Astrocyte (in vitro differentiated cells and primary cell): ENCODE data around the gene AP2S1. TPM values are rescaled to one million over a fixed set of nuclear protein-coding genes. Genes with fewer than 3 reads are reported as not detected.

Experiments used
- DNase-seq: peaks from one replicate; pipeline ENCODE4 v3.0.0-alpha.2; 2010; ENCODE audit warnings: low read depth
- FAIRE-seq: peaks from 2 replicates; lab custom pipeline; 2011; peaks lifted over from hg19 to GRCh38; lab: Jason Lieb, UNC
- H2AFZ ChIP-seq: 2 replicates; pipeline ENCODE4 v1.6.0; 2012; ENCODE audit warnings: low read depth, low read length, inconsistent platforms
- H3K27ac ChIP-seq: 2 replicates; pipeline ENCODE4 v1.5.1; 2011; ENCODE audit warnings: low read depth, low read length, inconsistent platforms
- H3K27me3 ChIP-seq: 2 replicates; pipeline ENCODE4 v1.6.0; 2011; ENCODE audit warnings: low read length, inconsistent platforms; ENCODE audit not compliant: insufficient read depth
- H3K36me3 ChIP-seq: 2 replicates; pipeline ENCODE4 v1.5.1; 2011; ENCODE audit warnings: low read length, inconsistent platforms; ENCODE audit not compliant: insufficient read depth
- H3K4me1 ChIP-seq: 2 replicates; pipeline ENCODE4 v1.5.1; 2011; ENCODE audit warnings: low read length, inconsistent platforms; ENCODE audit not compliant: insufficient read depth
- H3K4me2 ChIP-seq: 2 replicates; pipeline ENCODE4 v1.6.0; 2012; ENCODE audit warnings: low read length, inconsistent platforms
- H3K4me3 ChIP-seq: 2 replicates; pipeline ENCODE4 v1.5.1; 2011; ENCODE audit warnings: low read depth, mild to moderate bottlenecking, low read length, inconsistent platforms; ENCODE audit not compliant: insufficient read depth
- H3K79me2 ChIP-seq: 2 replicates; pipeline ENCODE4 v1.6.0; 2012; ENCODE audit warnings: mild to moderate bottlenecking, low read length, inconsistent platforms; ENCODE audit not compliant: insufficient read depth
- H3K9ac ChIP-seq: 2 replicates; pipeline ENCODE4 v1.6.0; 2012; ENCODE audit warnings: mild to moderate bottlenecking, low read length, inconsistent platforms
- H3K9me3 ChIP-seq: 2 replicates; pipeline ENCODE4 v1.5.1; 2012; ENCODE audit warnings: low read depth, mild to moderate bottlenecking, low read length, inconsistent platforms; ENCODE audit not compliant: insufficient read depth
- H4K20me1 ChIP-seq: 2 replicates; pipeline ENCODE4 v1.6.0; 2012; ENCODE audit warnings: low read length, inconsistent platforms; ENCODE audit not compliant: insufficient read depth
- H3K27ac Mint-ChIP-seq: one replicate; pipeline ENCODE4 v1.8.0; 2021; ENCODE audit warnings: mild to moderate bottlenecking, mixed read lengths; ENCODE audit not compliant: unreplicated experiment
- H3K27me3 Mint-ChIP-seq: one replicate; pipeline ENCODE4 v1.8.0; 2021; ENCODE audit warnings: low read depth, mixed read lengths; ENCODE audit not compliant: unreplicated experiment
- H3K36me3 Mint-ChIP-seq: one replicate; pipeline ENCODE4 v1.8.0; 2021; ENCODE audit warnings: low read depth, mixed read lengths; ENCODE audit not compliant: unreplicated experiment
- H3K4me1 Mint-ChIP-seq: one replicate; pipeline ENCODE4 v1.8.0; 2021; ENCODE audit warnings: low read depth, mixed read lengths; ENCODE audit not compliant: unreplicated experiment
- H3K4me3 Mint-ChIP-seq: one replicate; pipeline ENCODE4 v1.8.0; 2021; ENCODE audit warnings: mild to moderate bottlenecking, moderate library complexity, mixed read lengths; ENCODE audit not compliant: unreplicated experiment
- H3K9me3 Mint-ChIP-seq: one replicate; pipeline ENCODE4 v1.8.0; 2021; ENCODE audit warnings: mild to moderate bottlenecking, mixed read lengths; ENCODE audit not compliant: unreplicated experiment
- EZH2 ChIP-seq: IDR thresholded peaks from 2 replicates; pipeline ENCODE4 v1.6.1; 2012; ENCODE audit warnings: mild to moderate bottlenecking, low read length, inconsistent platforms; ENCODE audit not compliant: insufficient read depth
- total RNA-seq: library from RNA; stranded (reverse); gene quantifications from 2 replicates; pipeline ENCODE4 v1.2.1, GENCODE V29; 2021
- TF ChIP-seq, protein P1 (sequence below): IDR thresholded peaks from 2 replicates; pipeline ENCODE4 v1.5.1; 2011; ENCODE audit warnings: low read depth, mild to moderate bottlenecking, inconsistent platforms, low read length, moderate library complexity; ENCODE audit not compliant: insufficient read depth

The AP2S1 gene
- total RNA-seq, 1 donor from 2014 or later: 278 TPM

DNA sequence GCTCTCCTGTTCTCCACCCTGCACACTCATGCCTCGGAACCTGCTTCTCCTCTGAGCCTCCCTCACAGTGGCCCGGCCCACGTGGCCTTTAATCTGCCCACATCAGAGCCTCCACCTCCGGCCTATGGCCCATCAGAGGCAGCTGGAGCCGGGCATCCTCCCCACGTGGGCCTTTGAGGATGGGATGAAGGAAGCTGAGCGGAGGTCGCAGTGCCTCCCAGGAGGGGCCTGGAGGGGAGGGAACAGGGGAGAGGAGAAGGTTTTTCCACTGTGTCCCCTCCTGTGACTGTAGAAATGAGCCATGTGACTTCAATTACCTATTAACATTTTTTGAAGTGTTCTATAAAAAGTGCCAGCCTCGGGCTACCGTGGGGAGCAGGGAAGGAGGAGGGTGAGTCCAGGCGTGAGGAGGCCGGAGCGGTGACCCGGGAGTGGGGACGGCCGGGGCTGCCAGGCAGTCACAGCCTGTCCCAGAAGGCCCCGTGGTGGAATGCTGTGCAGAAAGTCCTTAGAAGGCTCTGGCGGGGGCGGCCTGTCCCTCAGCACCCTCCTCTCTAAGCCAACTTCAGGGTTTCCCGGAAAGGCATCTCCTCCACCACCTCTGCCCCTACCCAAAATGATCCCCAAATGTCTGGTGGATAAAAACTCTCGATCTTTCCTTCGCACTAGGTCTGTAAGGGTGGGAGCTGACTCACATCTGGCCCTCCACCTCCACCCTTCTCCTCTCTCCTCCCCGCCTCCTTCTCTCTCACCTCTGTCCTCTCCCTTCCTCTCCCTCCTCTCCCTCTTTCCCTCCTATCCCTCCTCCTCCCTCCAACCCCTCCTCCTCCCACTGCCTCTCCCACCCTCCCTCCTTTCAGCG, 37.4 kb downstream of the AP2S1 start:
- Histone ChIP-seq H3K9ac (no peak overlapping the region), H3K4me1 (peaks cover 7% of the 10 kb centered on the region), H3K27ac (no peak overlapping the region), H3K4me2 (peak overlapping the region; percentile 39), H3K4me3 (no peak overlapping the region), H3K9me3 (no peaks in the 10 kb centered on the region), H3K27me3 (no peaks in the 10 kb centered on the region), H4K20me1 (no peaks in the 10 kb centered on the region), H3K79me2 (no peaks in the 10 kb centered on the region), H3K36me3 (no peaks in the 10 kb centered on the region), H2AFZ (peak overlapping the region; percentile 25)
- Mint-ChIP-seq H3K27ac (no peak overlapping the region), H3K4me3 (no peak overlapping the region), H3K36me3 (peaks cover 2% of the 10 kb centered on the region), H3K27me3 (peaks cover 6% of the 10 kb centered on the region), H3K9me3 (no peaks in the 10 kb centered on the region), H3K4me1 (peaks cover 7% of the 10 kb centered on the region)
- no peak for DNase-seq
- TF ChIP-seq, protein P1, sequence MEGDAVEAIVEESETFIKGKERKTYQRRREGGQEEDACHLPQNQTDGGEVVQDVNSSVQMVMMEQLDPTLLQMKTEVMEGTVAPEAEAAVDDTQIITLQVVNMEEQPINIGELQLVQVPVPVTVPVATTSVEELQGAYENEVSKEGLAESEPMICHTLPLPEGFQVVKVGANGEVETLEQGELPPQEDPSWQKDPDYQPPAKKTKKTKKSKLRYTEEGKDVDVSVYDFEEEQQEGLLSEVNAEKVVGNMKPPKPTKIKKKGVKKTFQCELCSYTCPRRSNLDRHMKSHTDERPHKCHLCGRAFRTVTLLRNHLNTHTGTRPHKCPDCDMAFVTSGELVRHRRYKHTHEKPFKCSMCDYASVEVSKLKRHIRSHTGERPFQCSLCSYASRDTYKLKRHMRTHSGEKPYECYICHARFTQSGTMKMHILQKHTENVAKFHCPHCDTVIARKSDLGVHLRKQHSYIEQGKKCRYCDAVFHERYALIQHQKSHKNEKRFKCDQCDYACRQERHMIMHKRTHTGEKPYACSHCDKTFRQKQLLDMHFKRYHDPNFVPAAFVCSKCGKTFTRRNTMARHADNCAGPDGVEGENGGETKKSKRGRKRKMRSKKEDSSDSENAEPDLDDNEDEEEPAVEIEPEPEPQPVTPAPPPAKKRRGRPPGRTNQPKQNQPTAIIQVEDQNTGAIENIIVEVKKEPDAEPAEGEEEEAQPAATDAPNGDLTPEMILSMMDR: no peak
- no peak for TF ChIP-seq EZH2
- no peak for FAIRE-seq

DNA sequence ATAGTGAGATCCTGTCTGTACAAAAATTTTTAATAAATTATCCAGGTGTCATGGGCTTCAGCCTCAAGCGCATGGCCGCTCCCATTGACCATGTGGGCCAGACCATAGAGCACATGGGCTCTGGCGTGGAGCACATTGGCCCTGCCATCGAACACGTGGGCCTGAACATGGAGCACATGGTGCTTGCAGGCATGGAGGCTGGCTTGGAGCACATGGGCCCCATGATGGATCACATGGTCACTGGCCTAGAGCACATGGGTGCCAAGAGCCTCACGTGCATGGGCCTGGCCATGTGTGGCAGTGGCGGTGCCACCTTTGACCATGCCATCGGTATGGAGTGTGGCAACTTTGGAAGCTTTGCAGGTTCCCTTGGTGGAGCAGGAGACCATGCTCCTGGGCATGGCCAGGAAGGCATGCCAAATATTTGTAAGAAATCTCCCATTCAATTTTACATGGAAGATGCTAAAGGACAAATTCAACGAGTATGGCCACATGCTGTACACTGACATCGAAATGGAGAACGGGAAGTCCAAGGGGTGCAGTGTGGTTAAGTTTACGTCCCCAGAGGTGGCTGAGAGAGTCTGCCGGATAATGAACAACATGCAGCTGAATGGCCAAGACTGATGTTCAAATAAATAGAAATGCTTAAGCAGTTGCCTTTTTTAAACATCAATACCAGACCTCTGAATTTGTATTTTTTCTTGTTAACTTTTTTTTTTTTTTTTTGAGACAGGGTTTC, 40.9 kb downstream of the AP2S1 start:
- Mint-ChIP-seq H3K36me3 (no peaks in the 10 kb centered on the region), H3K4me3 (no peak overlapping the region), H3K27me3 (peaks cover 3% of the 10 kb centered on the region), H3K9me3 (no peaks in the 10 kb centered on the region), H3K4me1 (peaks cover 7% of the 10 kb centered on the region), H3K27ac (no peak overlapping the region)
- Histone ChIP-seq H3K79me2 (no peaks in the 10 kb centered on the region), H3K9me3 (no peaks in the 10 kb centered on the region), H3K27ac (no peak overlapping the region), H3K36me3 (no peaks in the 10 kb centered on the region), H2AFZ (peak overlapping the region; percentile 18), H3K4me2 (no peak overlapping the region), H3K4me3 (no peak overlapping the region), H3K4me1 (peaks cover 7% of the 10 kb centered on the region), H4K20me1 (no peaks in the 10 kb centered on the region), H3K9ac (no peak overlapping the region), H3K27me3 (no peaks in the 10 kb centered on the region)
- no peak for TF ChIP-seq EZH2
- TF ChIP-seq, protein P1: no peak
- no peak for DNase-seq
- FAIRE-seq: no peak
